Middle frontal gyrus (tissue), 1 donor: Measurements from ENCODE around the gene USH2A.
"Not testable (repeated sequence)": the region's sequence is repeated elsewhere in the genome, so short reads cannot be mapped to it uniquely, and the experiment has no call there.

Experiments used
- DNase-seq: peaks from one replicate; pipeline ENCODE4 v3.0.0-alpha.2; 2015; ENCODE audit warnings: low spot score; ENCODE audit errors: extremely low spot score

The USH2A gene

DNA sequence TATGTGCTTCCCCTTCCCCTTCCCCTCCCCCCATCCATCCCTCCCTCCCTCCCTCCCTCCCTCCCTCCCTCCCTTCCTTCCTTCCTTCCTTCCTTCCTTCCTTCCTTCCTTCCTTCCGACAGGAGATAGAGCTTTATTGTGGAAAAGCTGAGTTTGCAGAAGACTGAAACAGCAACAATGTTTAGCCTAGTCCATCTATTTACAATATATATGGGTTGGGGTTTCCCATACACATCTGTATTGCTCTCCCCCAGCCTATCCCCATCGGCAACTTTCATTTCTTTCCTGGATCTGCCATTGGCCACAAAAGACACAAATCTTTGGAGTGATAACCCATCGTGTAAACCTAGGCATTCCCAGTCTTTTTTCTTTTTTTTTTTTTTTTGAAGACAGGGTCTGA lies 222.3 kb downstream of the USH2A start:
- no peak for DNase-seq

DNA sequence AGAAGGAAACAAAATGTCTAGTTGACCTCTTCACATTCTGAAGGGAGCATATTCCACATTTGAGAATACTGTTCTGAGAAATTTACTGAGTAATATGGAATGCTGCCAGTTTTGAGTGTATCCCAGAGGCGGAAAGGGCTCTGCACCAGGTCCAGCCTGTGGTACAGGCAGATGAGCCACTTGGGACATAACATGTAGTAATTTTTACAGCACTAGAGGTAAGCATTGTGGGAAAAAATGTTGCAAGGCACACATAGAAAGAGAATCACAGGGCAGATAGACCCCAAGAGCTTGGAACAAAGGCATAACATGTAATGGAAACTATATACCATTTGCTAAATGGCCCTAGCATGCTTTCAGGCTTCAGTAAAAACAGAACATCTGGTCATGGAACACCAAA lies 228.5 kb downstream of the USH2A start:
- DNase-seq: no peak

DNA sequence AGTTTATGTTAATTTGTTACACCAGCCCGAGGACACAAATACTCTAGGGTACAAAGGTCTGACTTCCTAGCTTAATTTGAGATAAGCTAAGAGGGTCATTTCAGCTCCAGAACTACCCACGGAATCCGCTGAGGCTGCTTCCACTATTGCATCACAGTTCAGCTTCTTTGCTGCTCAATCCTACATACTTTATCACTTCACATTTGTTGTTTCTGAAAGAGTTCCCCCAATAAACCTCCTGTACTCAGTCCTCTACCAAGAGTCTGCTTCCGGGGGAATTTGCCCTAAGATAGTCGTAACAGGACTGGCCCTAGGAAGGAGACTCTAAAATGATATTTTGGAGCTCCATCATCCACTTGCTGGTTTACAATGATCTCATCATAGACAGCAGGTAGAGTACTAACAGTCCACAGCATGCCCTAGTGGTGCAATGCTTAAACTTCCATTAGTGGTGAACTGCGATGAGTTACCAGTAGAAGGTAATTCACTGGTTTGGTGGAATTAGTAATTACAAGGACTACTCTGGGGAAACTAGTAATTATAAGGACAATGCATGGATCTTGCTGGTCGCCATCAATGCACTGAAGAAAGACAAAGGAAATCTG lies 229.3 kb downstream of the USH2A start:
- no peak for DNase-seq

DNA sequence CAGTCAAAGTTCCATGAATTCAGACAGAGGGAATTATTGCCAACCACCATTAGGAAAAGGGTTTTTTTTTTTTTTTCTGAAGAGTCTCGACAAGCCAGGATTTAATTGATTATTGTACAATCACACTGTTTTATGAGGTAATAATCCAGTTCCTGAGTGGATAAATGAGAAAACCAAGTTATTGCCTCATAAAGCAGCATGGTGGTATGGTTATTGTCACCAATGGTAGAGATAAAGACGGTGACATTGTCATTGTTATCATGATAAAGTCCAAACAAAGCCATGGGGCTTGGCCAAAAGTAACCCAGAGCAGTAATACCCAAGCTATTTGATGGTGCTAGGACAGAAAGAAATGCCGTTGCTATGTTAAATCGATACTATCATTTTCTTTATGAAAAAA lies 232.8 kb downstream of the USH2A start:
- no peak for DNase-seq

DNA sequence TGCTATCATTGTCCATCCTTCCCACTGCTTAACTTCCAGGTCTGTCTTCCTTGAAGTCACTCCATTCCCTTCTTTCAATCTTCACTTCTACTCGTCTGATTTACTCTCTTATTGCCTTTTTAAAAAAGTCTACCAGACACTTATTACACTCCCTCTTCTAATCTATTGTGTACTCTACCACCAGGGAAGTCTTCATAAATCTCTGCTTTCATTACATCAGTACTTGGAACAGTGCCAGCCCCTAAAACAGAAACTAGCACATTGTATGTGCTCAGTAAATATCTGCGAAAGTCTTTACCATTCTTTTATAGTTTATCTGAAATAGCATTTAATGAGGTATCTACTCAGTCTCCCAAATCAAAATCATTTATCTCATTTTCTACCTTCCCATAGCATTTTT lies 236.4 kb downstream of the USH2A start:
- no peak for DNase-seq

DNA sequence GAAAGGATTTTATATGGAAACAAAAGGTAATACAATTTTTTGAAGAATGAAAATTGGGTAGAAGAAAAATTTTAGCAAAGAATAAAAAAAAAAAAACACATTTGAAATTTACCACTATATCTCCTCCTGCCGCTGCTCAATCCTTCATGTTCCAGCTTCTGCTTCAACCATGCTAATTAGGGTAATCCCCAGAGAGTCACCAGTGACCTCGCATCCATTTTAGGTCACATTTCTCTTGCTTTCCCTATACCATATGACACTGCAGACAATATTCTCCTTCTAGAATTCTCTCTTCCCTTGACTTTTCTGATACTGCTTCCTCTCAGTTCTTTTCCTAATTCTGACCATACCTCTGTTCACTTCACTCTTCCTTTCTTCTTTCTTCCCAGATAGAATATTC lies 237.1 kb downstream of the USH2A start:
- no peak for DNase-seq

DNA sequence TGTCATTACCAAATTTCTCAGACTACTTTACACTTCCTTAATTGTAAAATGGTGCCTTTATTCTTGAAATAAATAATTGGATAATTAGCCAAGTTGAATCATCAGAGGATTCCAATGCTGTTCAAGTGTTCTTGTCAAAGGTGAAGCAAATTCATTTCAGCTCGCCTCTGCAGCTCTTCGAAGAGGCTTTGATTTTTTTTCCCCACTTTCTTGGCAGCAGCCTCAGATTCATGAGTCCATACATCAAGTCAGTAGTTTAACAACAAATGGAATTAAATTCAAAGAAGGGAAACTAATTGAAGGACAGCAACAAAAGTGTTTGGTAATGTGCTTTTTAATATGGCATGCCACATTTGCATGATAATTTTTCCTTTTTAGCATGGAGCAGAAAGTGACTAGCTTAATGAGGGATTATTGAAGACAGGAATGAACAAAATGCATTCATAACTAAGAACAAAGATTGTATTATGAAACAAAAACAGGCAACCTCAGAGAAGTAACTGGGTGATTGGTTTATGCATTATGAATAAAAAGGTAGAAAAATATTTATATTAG lies 239.0 kb downstream of the USH2A start:
- DNase-seq: no peak

DNA sequence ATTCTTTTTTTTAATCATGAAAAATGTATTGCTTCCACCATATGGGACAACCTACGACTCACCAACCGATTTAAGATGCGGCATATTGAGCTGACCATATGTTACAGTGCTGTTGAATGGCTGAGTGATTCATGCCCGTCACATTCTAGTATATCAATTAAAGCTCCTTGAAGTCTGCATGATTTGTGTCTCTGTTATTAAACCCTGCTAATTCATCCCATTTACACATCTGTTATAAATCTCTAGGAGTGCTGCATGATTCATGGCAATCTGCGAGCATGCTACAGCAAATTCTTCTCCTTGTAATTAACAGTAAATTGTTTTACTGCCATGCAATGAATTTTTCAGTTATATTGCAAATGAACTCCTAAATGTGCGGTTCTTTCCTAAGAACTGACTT lies 239.8 kb downstream of the USH2A start:
- no peak for DNase-seq

DNA sequence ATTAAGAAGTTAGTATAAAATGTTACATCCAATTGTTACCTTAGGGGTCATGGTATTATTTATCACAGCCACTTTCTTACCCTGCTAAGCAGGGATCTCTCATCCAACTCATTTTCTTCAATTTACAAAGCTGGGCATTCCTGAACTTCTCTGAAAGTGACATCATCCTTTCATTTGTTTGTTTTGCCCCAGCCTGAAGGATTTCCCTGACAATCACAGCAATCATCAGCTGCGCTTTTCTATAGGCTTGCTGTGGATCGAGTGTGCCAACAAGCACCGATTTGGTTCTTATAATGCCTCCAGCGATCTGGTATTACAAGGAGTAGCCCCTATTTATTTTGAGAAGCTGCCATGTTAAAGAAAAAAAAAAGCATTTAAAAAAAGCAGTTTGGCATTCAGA lies 240.2 kb downstream of the USH2A start:
- DNase-seq: no peak

DNA sequence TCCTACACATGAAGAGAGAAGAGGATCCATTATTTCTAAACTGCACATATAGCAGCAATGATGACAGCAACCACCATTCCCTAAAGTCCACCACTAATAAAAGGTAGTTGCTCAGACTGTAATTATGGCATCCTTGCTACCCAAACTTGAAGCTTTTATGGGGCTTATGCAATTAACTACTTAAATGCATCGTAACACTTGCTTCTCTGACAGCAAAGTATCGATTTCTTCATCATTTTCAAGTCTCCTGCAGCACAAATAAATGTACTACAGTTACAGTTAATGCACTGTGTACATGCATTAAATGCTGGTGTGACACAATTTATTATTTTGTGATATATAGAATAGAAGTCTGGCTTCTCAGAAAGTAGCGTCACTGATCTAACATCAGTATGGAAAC lies 241.7 kb downstream of the USH2A start:
- DNase-seq: no peak

DNA sequence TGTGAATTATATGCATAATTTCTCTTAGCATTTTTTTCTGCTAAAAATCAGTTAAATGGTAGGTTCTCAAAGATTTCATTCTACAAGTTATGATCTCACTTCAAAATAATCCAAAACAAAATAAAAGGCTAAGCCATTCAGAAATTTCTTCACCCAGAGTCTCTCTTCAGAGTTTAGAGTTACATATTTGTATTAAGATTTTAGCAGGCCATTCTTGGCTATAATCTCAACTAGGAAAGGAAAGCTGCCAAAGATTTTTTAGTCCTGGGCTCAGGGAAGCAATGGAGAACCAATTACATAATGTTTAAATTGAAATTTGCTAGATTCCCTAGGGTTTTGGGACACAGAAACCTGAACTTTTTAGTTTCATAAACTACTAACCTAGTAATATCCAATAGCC lies 245.0 kb downstream of the USH2A start:
- no peak for DNase-seq

DNA sequence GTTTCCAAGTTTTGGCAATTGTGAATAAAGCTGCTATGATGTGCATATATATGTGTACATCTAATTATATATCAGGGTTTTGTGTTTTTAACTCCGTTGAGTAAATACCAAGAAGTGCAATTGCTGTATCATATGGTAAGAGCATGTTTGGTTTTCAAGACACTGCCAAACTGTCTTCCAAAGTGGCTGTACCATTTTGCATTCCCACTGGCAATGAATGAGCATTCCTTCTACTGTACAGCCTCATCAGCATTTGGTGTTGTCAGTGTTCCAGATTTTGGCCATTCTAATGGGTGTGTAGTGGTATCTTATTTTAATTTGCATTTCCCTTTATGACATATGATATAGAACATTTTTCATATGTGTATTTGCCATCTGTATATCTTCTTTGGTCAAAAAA lies 246.3 kb downstream of the USH2A start:
- DNase-seq: no peak

DNA sequence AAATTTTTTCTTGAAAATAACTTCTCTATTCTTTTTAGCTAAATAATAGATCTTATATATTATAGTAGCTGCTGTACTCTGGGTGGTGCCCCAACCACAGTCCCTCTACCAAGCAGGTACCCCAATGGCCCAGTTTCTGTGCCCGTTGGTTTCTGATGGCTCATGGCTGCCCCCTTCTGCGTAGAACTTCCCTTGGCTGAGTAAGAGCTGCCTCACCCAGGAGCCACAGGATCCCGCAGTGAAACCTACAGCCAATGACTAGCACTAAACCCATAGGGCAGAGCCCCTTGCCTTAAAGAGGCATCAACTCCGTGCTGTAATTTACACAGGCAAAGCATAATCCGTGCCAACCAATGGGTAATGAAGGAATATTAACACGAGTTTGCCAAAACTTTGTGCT lies 247.5 kb downstream of the USH2A start:
- DNase-seq: no peak

DNA sequence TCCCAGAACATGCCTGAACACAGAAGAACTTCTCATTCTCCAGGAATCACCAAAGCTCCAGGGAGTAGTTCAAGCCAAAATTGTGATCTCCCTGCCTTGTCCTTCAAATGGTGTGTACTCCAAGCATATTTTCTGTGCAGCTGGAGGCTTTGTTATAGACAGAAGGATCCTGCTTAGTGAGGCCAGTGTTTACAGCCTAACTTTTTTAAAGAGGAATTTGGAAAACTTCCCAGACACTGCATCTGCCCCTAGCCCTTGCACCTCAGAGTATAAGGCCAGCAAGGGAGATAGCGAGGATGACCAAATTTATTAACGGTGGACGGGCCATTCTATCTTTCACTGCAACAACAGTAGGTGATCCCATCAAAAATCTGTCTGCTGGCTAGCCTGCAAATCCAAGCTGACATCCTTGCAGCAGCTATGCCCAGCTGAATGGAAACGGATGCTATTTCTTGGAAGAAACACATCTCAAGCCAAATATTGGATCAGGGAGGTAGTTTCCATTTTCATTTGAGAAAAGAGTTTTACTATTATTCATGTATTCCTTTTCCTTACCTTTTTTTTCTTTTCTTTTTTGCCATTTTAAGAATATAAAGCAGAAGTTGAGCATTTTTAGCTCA lies 249.8 kb downstream of the USH2A start:
- no peak for DNase-seq

DNA sequence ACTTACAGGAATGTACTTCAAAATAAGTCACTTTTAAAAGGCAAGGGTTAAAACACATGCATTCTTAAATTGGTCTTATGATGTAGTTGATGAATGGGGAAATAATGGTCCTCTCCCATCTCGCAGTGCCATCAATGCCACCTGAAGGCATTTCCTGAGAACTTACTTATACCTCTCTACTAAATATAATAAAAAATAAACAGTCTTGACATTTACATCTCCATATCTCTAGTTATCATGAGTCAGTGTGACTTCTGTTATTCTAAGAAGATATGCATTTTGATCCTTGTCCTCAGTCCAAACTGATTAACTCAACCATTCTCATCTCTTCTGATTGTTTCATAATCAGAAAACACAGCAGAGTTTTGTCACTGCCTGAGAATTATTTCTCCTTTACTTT lies 253.9 kb downstream of the USH2A start:
- no peak for DNase-seq

DNA sequence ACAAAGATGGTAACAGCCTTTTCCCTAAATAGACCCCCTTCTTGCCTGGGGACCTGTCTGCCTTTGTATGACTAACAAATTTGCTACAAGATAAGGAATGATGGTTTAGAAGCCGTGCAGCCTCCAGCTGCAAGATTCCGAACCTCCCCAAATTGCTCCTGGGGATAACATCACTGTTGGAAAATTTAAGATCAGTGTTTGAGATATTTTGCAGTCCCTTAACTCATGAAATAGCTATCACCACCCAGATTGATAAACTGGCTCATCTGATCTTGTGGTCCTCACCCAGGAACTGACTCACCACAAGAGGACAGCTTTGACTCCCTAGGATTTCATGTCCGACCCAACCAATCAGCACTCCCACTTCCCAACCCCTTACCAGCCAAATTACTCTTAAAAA lies 254.7 kb downstream of the USH2A start:
- DNase-seq: no peak

DNA sequence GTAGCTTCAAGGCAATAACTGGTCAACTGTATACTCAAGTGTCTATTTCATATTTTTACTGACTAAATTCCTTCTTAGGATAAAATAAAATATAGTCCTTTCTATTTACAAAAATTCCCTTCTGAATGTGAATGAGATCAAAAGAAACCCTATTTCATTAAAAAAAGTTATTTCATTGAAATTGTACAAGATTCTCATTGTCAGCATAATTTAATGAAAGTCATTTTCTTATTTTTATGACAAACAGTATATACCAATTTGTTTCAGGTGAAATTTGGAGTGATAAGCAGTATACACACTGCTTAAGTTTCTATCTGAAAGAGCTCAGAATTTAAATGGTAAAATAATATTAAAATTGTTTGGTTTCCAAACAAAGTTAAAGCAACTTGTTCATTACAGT lies 269.2 kb downstream of the USH2A start:
- no peak for DNase-seq

DNA sequence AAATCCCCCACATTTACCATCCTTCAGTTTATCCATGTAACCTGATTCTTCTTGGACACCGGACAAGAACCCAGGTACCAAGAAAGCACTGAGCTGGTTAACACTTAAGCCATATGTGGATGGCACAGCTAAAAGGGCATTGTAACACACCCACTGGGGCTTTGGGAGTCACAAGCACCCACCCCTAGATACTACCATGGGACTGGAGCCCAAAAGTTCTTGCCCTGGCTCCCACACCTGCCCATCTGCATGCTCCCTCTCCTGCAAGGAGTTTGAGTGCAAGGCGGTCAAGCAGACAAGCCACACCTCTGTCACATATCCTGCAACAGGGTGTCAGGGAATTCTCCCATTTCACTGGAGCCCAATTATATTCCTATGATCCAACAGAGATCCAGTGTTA lies 270.1 kb downstream of the USH2A start:
- DNase-seq: no peak

DNA sequence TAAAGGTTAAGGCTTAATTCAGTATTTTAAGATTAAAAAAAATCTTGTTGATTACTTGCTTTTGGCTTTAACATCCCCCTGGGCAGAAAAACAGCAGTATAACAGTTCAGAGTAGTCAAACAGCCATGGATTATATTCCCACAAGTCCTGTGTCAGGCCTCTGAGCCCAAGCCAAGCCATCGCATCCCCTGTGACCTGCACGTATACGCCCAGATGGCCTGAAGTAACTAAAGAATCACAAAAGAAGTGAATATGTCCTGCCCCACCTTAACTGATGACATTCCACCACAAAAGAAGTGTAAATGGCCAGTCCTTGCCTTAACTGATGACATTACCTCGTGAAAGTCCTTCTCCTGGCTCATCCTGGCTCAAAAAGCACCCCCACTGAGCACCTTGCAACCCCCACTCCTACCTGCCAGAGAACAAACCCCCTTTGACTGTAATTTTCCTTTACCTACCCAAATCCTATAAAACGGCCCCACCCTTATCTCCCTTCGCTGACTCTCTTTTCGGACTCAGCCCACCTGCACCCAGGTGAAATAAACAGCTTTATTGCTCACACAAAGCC lies 277.7 kb downstream of the USH2A start:
- not testable (repeated sequence) for DNase-seq

DNA sequence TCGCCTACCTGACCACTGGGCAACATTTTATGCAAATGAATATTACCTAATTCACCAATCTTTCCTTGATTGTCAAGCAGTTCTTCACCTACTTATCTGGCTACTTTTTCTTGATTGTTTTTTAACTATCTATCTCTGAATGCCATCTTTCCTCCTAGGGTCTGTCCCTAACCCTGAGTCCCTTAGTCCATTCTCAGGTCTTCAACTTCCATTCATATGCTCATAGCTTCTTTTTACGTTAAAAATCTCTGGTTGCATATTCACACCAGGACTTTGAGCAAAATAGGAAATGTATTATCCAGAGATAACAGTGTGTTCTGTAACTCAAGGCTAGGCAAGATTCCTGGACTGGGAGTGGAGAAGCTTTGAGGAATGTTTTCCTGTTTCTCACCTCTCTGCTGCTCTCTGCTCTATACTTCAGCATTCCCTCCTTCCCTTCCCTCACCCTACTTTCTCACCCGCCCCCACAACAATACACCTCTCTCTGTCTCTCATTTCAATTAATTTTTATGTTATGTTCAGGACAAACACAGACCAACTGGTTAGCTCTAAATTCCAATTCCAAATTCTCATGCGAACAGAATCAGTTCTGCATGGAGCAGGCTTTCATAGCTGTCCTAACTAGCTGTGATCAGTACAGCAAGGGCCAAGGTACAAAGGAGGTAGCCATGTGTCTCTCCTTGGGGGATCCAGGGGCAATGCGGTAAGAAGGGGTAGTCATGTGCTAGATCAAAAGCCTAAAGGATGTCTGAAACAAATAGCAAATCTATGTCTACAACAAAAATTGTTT lies 278.4 kb downstream of the USH2A start:
- no peak for DNase-seq

DNA sequence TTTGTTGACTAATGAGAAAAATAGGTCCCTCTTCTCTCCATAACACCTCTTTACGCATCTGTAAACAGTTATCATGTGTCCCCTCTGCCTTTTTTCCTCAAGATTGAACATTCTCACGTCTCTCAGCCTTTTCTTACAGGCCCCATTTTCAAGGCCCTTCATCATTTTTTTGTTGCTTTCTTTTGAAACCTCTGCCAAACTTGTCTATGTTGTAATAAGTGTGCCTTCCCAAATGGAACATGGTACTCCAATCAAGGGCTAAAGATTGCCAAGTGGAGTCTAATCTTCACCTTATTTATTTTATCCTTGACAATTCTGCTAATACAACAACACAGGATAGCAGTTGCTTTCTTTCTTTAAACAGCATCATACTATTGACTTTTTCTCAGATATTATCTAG lies 280.3 kb downstream of the USH2A start:
- no peak for DNase-seq
